GM21526 (cell line): ENCODE data around the gene ACY1.
"Not testable (repeated sequence)": the region's sequence is repeated elsewhere in the genome, so short reads cannot be mapped to it uniquely, and the experiment has no call there.

Source experiments
- ATAC-seq: cut with Tn5 transposase; IDR thresholded peaks from one replicate; pipeline ENCODE4 v1.9.1; 2021; ENCODE audit warnings: moderate library complexity; ENCODE audit not compliant: unreplicated experiment, low FRiP score

ACY1 gene

GRCh38 chr3:51980253-51980652 is 3.1 kb upstream of the ACY1 start:
- ATAC-seq, result no peak

GRCh38 chr3:51982352-51982837 is 940 bp upstream of the ACY1 start:
- peak; percentile 36 for ATAC-seq

- ATAC-seq, result no peak
Measured at GRCh38 chr3:51983578-51984268, 388 bp downstream of the ACY1 start.

GRCh38 chr3:51984269-51984647 is 923 bp downstream of the ACY1 start:
- no peak for ATAC-seq

- no peak for ATAC-seq
Measured at GRCh38 chr3:51985063-51985462, 1.7 kb downstream of the ACY1 start.

- no peak for ATAC-seq
Measured at GRCh38 chr3:51986010-51986947, 2.9 kb downstream of the ACY1 start.

- ATAC-seq, result no peak
Measured at GRCh38 chr3:51987568-51987967, 4.2 kb downstream of the ACY1 start.

GRCh38 chr3:51988286-51989146 is 5.2 kb downstream of the ACY1 start:
- no peak for ATAC-seq

GRCh38 chr3:51990501-51990971 is 7.2 kb downstream of the ACY1 start:
- not testable (repeated sequence) for ATAC-seq

- ATAC-seq, result no peak
Measured at GRCh38 chr3:51992017-51992682, 8.8 kb downstream of the ACY1 start.

- ATAC-seq, result not testable (repeated sequence)
Measured at GRCh38 chr3:51993657-51994056, 10.3 kb downstream of the ACY1 start.

- no peak for ATAC-seq
Measured at GRCh38 chr3:51994530-51994929, 11.2 kb downstream of the ACY1 start.

- ATAC-seq, result peak; percentile 81
Measured at GRCh38 chr3:51995346-51996163, 12.2 kb downstream of the ACY1 start, which contains the start of gene RPL29. Gene RPL29, minus strand, starts transcription at chr3:51995895. Its CDS starts 434 bp downstream, at chr3:51995461.

GRCh38 chr3:51997172-51997571 is 13.8 kb downstream of the ACY1 start:
- ATAC-seq, result no peak

GRCh38 chr3:51997935-51998596 is 14.7 kb downstream of the ACY1 start:
- ATAC-seq, result no peak

- no peak for ATAC-seq
Measured at GRCh38 chr3:51998774-51999173, 15.4 kb downstream of the ACY1 start.

- no peak for ATAC-seq
Measured at GRCh38 chr3:51999846-52000245, 16.5 kb downstream of the ACY1 start.

- ATAC-seq, result peak; percentile 84
Measured at GRCh38 chr3:52001443-52001974, 18.2 kb downstream of the ACY1 start.
